GM10266 (cell line): ENCODE data around the gene TYMP.

Experiments used
- DNase-seq: peaks from one replicate; pipeline ENCODE4 v3.0.0; 2012; ENCODE audit errors: extremely low spot score
- CTCF ChIP-seq: IDR thresholded peaks from 2 replicates; pipeline ENCODE4 v1.5.1; 2012; ENCODE audit warnings: mild to moderate bottlenecking, low read depth; ENCODE audit not compliant: control insufficient read depth, insufficient read depth; ENCODE audit errors: missing control alignments

Gene TYMP

GRCh38 chr22:50550395-50550794 lies 20.6 kb upstream of the TYMP start:
- no peak for DNase-seq
- TF ChIP-seq CTCF, result no peak

GRCh38 chr22:50548921-50549790 lies 19.3 kb upstream of the TYMP start:
- no peak for TF ChIP-seq CTCF
- peak; percentile 8 for DNase-seq

GRCh38 chr22:50548040-50548920 lies 18.5 kb upstream of the TYMP start:
- DNase-seq, result peak; percentile 90
- peak; percentile 33 for TF ChIP-seq CTCF

- TF ChIP-seq CTCF, result no peak
- peak; percentile 37 for DNase-seq
Observed at GRCh38 chr22:50547263-50547985, 17.6 kb upstream of the TYMP start.

- peak; percentile 30 for DNase-seq
- no peak for TF ChIP-seq CTCF
Observed at GRCh38 chr22:50546326-50547262, 16.8 kb upstream of the TYMP start.
